Measurements from ENCODE around the gene HIC1. TPM values are rescaled to one million over a fixed set of nuclear protein-coding genes. Genes with fewer than 3 reads are reported as not detected.
A peak's percentile ranks its signal among the peaks of the same experiment; 100 is the strongest.

Gene HIC1
- polyA plus RNA-seq, 2 donors, result 1.4 to 1.6 TPM

DNA sequence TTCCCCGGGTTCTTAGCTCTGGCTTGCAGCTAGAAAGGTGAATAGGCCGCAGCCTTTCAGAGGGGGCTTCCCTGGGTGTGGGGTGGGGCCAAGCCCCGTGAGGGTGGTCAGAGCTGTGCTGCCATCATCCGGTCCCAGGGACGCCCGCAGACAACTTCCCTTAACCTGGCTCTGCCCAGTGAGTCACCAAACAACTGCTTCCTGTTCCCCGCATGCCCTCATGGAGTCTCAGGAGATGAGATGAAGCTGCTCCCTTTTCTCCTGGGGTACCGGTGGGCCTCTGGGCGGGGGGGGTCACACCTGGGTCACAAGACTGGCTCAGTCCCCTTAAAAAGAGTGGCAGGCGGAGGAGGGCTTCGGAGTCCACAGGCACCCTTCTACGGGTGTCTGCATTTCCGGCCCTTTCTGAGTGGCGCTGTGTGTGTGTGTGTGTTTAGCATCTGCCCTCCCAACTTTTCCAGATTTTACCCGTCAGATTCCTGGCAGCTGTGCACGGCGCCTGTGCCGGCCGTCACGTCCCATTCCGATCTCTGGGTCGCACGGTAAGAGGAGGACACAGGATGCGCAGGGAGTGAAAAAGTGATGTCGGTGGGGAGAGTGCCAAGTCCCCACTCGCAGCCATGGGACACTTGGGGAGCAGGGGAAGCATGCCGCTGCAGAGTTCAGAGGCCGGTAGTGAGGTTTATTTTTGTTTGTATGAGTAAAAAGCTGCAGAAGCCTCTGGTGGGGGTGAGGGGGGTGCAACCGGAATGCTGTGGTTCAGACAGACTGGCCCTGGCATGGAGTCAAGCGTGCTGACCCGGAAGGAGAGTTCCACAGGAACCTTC lies 16.8 kb downstream of the HIC1 start:
- Histone ChIP-seq H3K27ac (ENCODE audit: low read depth in 2 of 2, low read length in 1 of 2) (peak overlapping the region; percentile 74 to 84), H3K27me3 (ENCODE audit: control insufficient read depth in 1 of 2, insufficient read depth in 2 of 2, low read length in 2 of 2) (no peaks in the 10 kb centered on the region), H3K4me1 (ENCODE audit: control insufficient read depth in 2 of 2, insufficient read depth in 2 of 2, low read length in 1 of 2) (peaks cover 3 to 18% of the 10 kb centered on the region in 2 donors), H3K9me3 (ENCODE audit: control insufficient read depth in 2 of 2, insufficient read depth in 1 of 2, low read depth in 1 of 2, low read length in 1 of 2) (peaks cover 0 to 3% of the 10 kb centered on the region in 2 donors), H3K36me3 (ENCODE audit: control insufficient read depth in 2 of 2, insufficient read depth in 2 of 2, low read length in 1 of 2) (peaks cover 0 to 24% of the 10 kb centered on the region in 2 donors), H3K4me3 (ENCODE audit: low read depth in 1 of 2, low read length in 2 of 2) (no peak overlapping the region)
- WGBS, 2 donors, result 66 to 67% methylated on average over 31 of the region's 31 CpGs

DNA sequence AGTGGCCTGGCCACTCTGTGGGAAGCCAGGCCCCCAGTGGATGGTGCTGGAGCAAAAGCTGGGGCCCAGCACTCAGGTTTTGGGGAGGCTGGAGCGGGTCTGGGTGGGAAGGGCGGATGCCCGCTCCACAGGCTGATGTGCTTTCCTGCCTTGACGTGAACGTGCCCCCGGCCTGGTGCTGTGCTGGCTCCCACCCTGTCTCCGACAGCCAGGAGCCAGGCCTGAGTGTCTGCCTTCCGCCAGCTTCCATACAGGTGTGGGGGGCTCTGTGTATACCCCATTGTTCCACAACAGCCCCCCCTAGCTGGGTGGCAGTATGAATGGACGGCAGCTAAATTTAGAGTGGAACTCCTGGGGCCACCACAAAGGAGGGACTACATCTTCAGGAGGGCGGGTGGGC lies 20.0 kb downstream of the HIC1 start:
- no peaks in the 10 kb centered on the region for H3K27me3 ChIP-seq (ENCODE audit: control insufficient read depth in 1 of 2, insufficient read depth in 2 of 2, low read length in 2 of 2)
- peaks cover 5 to 14% of the 10 kb centered on the region in 2 donors for H3K4me1 ChIP-seq (ENCODE audit: control insufficient read depth in 2 of 2, insufficient read depth in 2 of 2, low read length in 1 of 2)
- H3K36me3 ChIP-seq (ENCODE audit: control insufficient read depth in 2 of 2, insufficient read depth in 2 of 2, low read length in 1 of 2), result peaks cover 0 to 23% of the 10 kb centered on the region in 2 donors
- WGBS, 2 donors, result 80 to 87% methylated on average over 10 of the region's 10 CpGs
- H3K9me3 ChIP-seq (ENCODE audit: control insufficient read depth in 2 of 2, insufficient read depth in 1 of 2, low read depth in 1 of 2, low read length in 1 of 2), result no peaks in the 10 kb centered on the region
- H3K27ac ChIP-seq (ENCODE audit: low read depth in 2 of 2, low read length in 1 of 2), result peak overlapping the region; percentile 40 to 69
- no peak overlapping the region for H3K4me3 ChIP-seq (ENCODE audit: low read depth in 1 of 2, low read length in 2 of 2)

DNA sequence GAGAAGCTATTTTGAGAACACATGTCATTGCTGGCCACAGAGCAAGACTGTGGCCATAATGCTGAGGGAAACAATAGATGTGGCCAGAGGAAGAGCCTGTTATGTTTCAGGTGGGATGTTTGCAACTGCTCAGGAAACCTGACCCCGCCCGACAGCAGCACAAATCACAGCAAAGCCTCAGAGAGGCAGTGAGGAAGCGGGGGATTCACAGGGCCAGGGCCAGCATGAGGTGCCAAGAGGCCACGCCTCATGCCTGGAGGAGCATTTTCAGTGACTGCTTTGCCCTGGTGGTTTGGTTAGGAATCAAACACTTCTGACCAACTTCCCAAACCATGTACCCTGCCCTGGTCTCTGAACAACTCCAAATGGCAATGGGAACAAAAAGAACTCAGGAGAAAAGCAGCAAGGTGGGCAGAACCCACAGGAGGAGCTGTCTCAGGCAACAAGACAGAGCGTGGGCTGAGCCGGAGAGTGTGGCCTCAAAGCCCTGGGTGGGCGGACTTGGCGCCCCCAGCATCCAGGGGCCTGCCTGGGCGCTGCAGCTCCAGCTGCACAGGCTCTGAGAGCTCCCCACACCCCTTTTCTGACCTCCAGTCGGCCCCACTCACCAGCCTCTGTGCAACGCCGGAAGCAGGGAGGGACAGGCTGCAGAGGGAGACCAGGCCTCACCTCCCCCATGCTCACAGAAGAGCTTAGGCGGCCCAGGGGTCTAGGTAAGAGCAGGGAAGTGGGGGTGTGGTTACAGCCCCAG lies 20.6 kb downstream of the HIC1 start:
- Histone ChIP-seq H3K36me3 (ENCODE audit: control insufficient read depth in 2 of 2, insufficient read depth in 2 of 2, low read length in 1 of 2) (peaks cover 0 to 23% of the 10 kb centered on the region in 2 donors), H3K9me3 (ENCODE audit: control insufficient read depth in 2 of 2, insufficient read depth in 1 of 2, low read depth in 1 of 2, low read length in 1 of 2) (no peaks in the 10 kb centered on the region), H3K27ac (ENCODE audit: low read depth in 2 of 2, low read length in 1 of 2) (peak overlapping the region; percentile 5 to 54), H3K27me3 (ENCODE audit: control insufficient read depth in 1 of 2, insufficient read depth in 2 of 2, low read length in 2 of 2) (no peaks in the 10 kb centered on the region), H3K4me1 (ENCODE audit: control insufficient read depth in 2 of 2, insufficient read depth in 2 of 2, low read length in 1 of 2) (peaks cover 3 to 13% of the 10 kb centered on the region in 2 donors), H3K4me3 (ENCODE audit: low read depth in 1 of 2, low read length in 2 of 2) (no peak overlapping the region)
- WGBS, 2 donors, result 39 to 46% methylated on average over 13 of the region's 13 CpGs

DNA sequence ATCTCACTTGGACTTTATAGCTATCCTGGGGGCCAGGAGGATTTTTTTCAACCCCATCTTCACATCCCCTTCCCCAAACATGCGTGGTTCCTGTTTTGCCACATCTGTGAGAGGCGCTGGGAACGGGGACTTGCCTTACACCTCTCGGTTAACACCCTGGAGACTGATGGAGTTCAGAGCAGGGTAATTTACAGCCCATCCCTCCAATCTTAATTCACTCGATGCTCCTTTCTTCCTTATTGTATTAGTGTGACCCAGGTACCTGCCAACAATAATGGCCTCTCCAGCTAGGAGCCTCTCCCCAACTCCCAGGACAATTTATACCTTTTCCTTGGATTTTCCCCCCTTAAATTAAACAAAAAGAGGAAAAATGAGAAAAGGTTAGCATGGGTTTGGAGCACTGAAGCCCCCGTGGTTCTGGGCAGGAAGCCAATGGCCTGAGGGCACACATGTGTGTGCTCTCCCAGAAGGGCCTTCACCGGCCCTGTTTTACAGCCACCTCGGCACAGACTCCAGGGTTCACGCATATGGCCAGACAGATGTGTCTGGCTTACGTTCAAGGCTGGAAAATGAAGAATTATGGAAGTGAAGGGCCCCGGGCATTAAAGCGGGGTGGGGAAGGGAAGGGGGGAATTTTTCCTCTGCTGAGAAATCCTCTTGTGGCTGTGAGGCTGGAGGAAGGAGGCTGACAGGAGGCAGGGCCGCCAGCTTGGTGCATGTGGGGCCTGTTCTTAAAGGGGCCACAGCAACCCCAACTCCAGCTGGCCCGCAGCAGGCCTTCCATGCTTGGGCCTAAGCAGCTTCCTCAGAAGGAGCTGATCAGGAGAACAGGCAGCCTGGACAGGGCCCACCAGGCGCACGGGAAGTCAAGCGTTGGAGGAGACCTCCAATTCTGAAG lies 21.4 kb downstream of the HIC1 start:
- Histone ChIP-seq H3K9me3 (ENCODE audit: control insufficient read depth in 2 of 2, insufficient read depth in 1 of 2, low read depth in 1 of 2, low read length in 1 of 2) (no peaks in the 10 kb centered on the region), H3K4me1 (ENCODE audit: control insufficient read depth in 2 of 2, insufficient read depth in 2 of 2, low read length in 1 of 2) (peaks cover 3 to 5% of the 10 kb centered on the region in 2 donors), H3K36me3 (ENCODE audit: control insufficient read depth in 2 of 2, insufficient read depth in 2 of 2, low read length in 1 of 2) (peaks cover 0 to 22% of the 10 kb centered on the region in 2 donors), H3K4me3 (ENCODE audit: low read depth in 1 of 2, low read length in 2 of 2) (no peak overlapping the region), H3K27ac (ENCODE audit: low read depth in 2 of 2, low read length in 1 of 2) (peak overlapping the region; percentile 33 to 67), H3K27me3 (ENCODE audit: control insufficient read depth in 1 of 2, insufficient read depth in 2 of 2, low read length in 2 of 2) (no peaks in the 10 kb centered on the region)
- WGBS, 2 donors, result 50 to 65% methylated on average over 17 of the region's 17 CpGs

- H3K9me3 ChIP-seq (ENCODE audit: control insufficient read depth in 2 of 2, insufficient read depth in 1 of 2, low read depth in 1 of 2, low read length in 1 of 2), result no peaks in the 10 kb centered on the region
- 82% methylated on average over 8 of the region's 8 CpGs for WGBS, 2 donors
- H3K4me3 ChIP-seq (ENCODE audit: low read depth in 1 of 2, low read length in 2 of 2), result no peak overlapping the region
- peaks cover 3 to 21% of the 10 kb centered on the region in 2 donors for H3K36me3 ChIP-seq (ENCODE audit: control insufficient read depth in 2 of 2, insufficient read depth in 2 of 2, low read length in 1 of 2)
- H3K27me3 ChIP-seq (ENCODE audit: control insufficient read depth in 1 of 2, insufficient read depth in 2 of 2, low read length in 2 of 2), result no peaks in the 10 kb centered on the region
- peak overlapping the region; percentile 33 to 67 for H3K27ac ChIP-seq (ENCODE audit: low read depth in 2 of 2, low read length in 1 of 2)
- H3K4me1 ChIP-seq (ENCODE audit: control insufficient read depth in 2 of 2, insufficient read depth in 2 of 2, low read length in 1 of 2), result peaks cover 3 to 4% of the 10 kb centered on the region in 2 donors
These were observed 22.1 kb downstream of the HIC1 start for GRCh38 chr17:2077040-2077439.

DNA sequence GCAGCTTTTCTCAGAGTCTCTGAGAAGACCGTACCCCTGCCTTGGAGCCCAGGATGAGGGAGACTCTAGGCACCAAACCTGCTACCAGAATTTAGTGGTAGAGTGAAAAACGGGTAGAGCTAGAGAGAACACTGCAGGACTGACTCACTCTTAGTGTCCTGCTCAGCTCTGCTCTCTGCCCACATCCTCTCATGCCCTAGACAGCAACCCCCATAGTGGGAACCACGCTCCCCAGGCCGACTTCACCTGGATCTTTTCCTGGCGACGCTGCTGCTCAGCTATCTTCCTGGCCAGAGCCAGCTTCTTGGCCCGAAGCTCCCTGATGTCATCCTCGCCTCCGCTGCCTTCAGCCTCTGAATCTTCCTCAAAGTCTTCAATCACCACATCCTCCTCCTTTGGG lies 26.7 kb downstream of the HIC1 start:
- Histone ChIP-seq H3K27me3 (ENCODE audit: control insufficient read depth in 1 of 2, insufficient read depth in 2 of 2, low read length in 2 of 2) (no peaks in the 10 kb centered on the region), H3K9me3 (ENCODE audit: control insufficient read depth in 2 of 2, insufficient read depth in 1 of 2, low read depth in 1 of 2, low read length in 1 of 2) (no peaks in the 10 kb centered on the region), H3K27ac (ENCODE audit: low read depth in 2 of 2, low read length in 1 of 2) (peak overlapping the region in 1 of 2 donors; percentile 36), H3K4me3 (ENCODE audit: low read depth in 1 of 2, low read length in 2 of 2) (no peak overlapping the region), H3K4me1 (ENCODE audit: control insufficient read depth in 2 of 2, insufficient read depth in 2 of 2, low read length in 1 of 2) (peaks cover 10 to 18% of the 10 kb centered on the region in 2 donors), H3K36me3 (ENCODE audit: control insufficient read depth in 2 of 2, insufficient read depth in 2 of 2, low read length in 1 of 2) (peaks cover 3 to 30% of the 10 kb centered on the region in 2 donors)
- 81 to 86% methylated on average over 9 of the region's 9 CpGs for WGBS, 2 donors

DNA sequence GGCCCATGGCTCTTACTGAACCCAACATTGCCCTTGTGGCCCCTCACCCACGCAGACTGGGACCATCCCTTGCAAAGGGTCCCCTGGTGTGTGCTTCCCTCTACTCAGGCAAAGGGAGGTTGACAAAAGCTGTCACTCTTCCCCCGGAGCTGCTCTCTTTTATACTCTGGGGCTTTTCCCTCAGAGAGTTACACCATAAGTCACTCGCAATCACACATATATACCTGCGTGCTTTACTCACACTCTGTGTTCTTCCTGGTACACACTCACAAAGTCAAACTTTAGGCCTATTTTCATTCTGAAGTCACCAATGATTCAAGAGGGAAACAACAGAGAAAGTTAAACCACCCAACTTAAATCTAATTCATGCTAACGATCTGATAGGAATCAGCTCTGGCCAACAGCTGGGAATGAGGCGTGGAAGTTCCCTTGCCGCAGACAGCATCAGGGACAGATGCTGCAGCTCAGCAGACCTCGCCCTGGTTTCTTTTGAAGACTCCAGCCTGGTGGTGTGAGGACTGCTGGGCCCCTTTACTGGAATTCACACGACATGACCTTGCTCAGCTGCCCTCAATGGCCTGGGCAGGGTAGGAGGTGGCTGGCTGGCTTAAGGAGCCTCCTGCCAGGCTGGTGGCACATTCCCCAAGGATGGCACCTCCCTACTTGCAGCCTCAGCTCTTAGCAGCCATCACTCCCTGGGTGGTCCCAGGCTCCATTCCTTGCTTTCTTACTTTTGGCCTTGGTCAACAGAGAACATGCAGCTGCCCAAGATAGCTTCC lies 27.3 kb downstream of the HIC1 start:
- Histone ChIP-seq H3K27ac (ENCODE audit: low read depth in 2 of 2, low read length in 1 of 2) (peak overlapping the region in 1 of 2 donors; percentile 36), H3K4me1 (ENCODE audit: control insufficient read depth in 2 of 2, insufficient read depth in 2 of 2, low read length in 1 of 2) (peaks cover 8 to 20% of the 10 kb centered on the region in 2 donors)
- WGBS, 2 donors, result 68 to 79% methylated on average over 9 of the region's 9 CpGs

GRCh38 chr17:2083613-2084035 lies 28.7 kb downstream of the HIC1 start:
- no peaks in the 10 kb centered on the region for H3K27me3 ChIP-seq (ENCODE audit: control insufficient read depth in 1 of 2, insufficient read depth in 2 of 2, low read length in 2 of 2)
- H3K36me3 ChIP-seq (ENCODE audit: control insufficient read depth in 2 of 2, insufficient read depth in 2 of 2, low read length in 1 of 2), result peaks cover 3 to 24% of the 10 kb centered on the region in 2 donors
- H3K4me3 ChIP-seq (ENCODE audit: low read depth in 1 of 2, low read length in 2 of 2), result no peak overlapping the region
- peaks cover 8 to 24% of the 10 kb centered on the region in 2 donors for H3K4me1 ChIP-seq (ENCODE audit: control insufficient read depth in 2 of 2, insufficient read depth in 2 of 2, low read length in 1 of 2)
- H3K27ac ChIP-seq (ENCODE audit: low read depth in 2 of 2, low read length in 1 of 2), result peak overlapping the region; percentile 92 to 96
- no peaks in the 10 kb centered on the region for H3K9me3 ChIP-seq (ENCODE audit: control insufficient read depth in 2 of 2, insufficient read depth in 1 of 2, low read depth in 1 of 2, low read length in 1 of 2)
- WGBS, 2 donors, result 48 to 52% methylated on average over 7 of the region's 7 CpGs

More for the DNA sequence above, 27.3 kb downstream of the HIC1 start:
- H3K4me3 ChIP-seq (ENCODE audit: low read depth in 1 of 2, low read length in 2 of 2), result no peak overlapping the region
- H3K27me3 ChIP-seq (ENCODE audit: control insufficient read depth in 1 of 2, insufficient read depth in 2 of 2, low read length in 2 of 2), result no peaks in the 10 kb centered on the region
- peaks cover 3 to 29% of the 10 kb centered on the region in 2 donors for H3K36me3 ChIP-seq (ENCODE audit: control insufficient read depth in 2 of 2, insufficient read depth in 2 of 2, low read length in 1 of 2)
- no peaks in the 10 kb centered on the region for H3K9me3 ChIP-seq (ENCODE audit: control insufficient read depth in 2 of 2, insufficient read depth in 1 of 2, low read depth in 1 of 2, low read length in 1 of 2)
